HepG2 (cell line): ENCODE measurements around the gene TAS2R38. TPM values are rescaled to one million over a fixed set of nuclear protein-coding genes. Genes with fewer than 3 reads are reported as not detected.

ENCODE experiments used
- ATAC-seq: fragments of 200-7000 bp; cut with Tn5 transposase; 3 replicates; pipeline ENCODE4 v1.9.1; 2020; ENCODE audit warnings: mild to moderate bottlenecking, moderate library complexity
- BruUV-seq: library from RNA; stranded (reverse); fragments of 400-500 nt; replicated peaks from 2 replicates; lab custom pipeline; 2021; lab: Mats Ljungman, UMichigan
- CTCF ChIA-PET: fragments of 300-600 bp; formaldehyde crosslinking; extraction: SDS; loops from one replicate; lab custom pipeline; 2021; ENCODE audit warnings: low total read pairs, inconsistent platforms, low intra/inter-chr PET ratio; lab: Yijun Ruan, JAX
- POLR2A ChIA-PET: fragments of 350-600 bp; sonication (Branson Sonifier 250); formaldehyde crosslinking; loops from one replicate; lab custom pipeline; 2020; ENCODE audit warnings: antibody characterized with exemption, inconsistent platforms; lab: Yijun Ruan, JAX
- DNase-seq: peaks from one replicate; pipeline ENCODE4 v3.0.0-alpha.2; 2015; ENCODE audit warnings: low spot score
- FAIRE-seq: peaks from 3 replicates; lab custom pipeline; 2011; peaks lifted over from hg19 to GRCh38; lab: Jason Lieb, UNC
- H2AFZ ChIP-seq: one replicate; pipeline ENCODE4 v1.6.1; 2011; ENCODE audit warnings: low read length, inconsistent platforms
- H3K27ac ChIP-seq: fragments of 300-600 bp; 3 replicates; pipeline ENCODE4 v1.8.0; 2011; ENCODE audit warnings: mixed run types, mild to moderate bottlenecking, mixed read lengths, low read length, inconsistent platforms; ENCODE audit not compliant: insufficient read depth; ENCODE audit errors: extremely low read length
- H3K27me3 ChIP-seq, 2 experiments: fragments of 200-600 bp in 1 of 2; 2 replicates in 1 of 2; 3 replicates in 1 of 2; pipeline versions ENCODE4 v1.6.0 to v1.8.0; 2011; ENCODE audit warnings: low read length in 2 of 2, mild to moderate bottlenecking in 2 of 2, moderate library complexity in 2 of 2, inconsistent platforms in 1 of 2; ENCODE audit not compliant: insufficient read depth in 2 of 2, control insufficient read depth in 1 of 2
- H3K36me3 ChIP-seq, 2 experiments: fragments of 200-600 bp in 1 of 2; replicated peaks in 1 of 2; 2 replicates in 1 of 2; 3 replicates in 1 of 2; pipeline versions ENCODE4 v1.5.1 to v1.8.0; 2011; ENCODE audit warnings: low read length in 2 of 2, inconsistent platforms in 1 of 2; ENCODE audit not compliant: insufficient read depth in 2 of 2, control insufficient read depth in 1 of 2
- H3K4me1 ChIP-seq: 2 replicates; pipeline ENCODE4 v1.5.1; 2012; ENCODE audit warnings: low read length, inconsistent platforms; ENCODE audit not compliant: insufficient read depth
- H3K4me2 ChIP-seq: 2 replicates; pipeline ENCODE4 v1.6.0; 2011; ENCODE audit warnings: low read depth, low read length, inconsistent platforms
- H3K4me3 ChIP-seq, 3 experiments: fragments of 200-600 bp in 1 of 3; sonication (generic), shearing (Covaris generic) in 1 of 3; replicated peaks in 1 of 3; 2 replicates each; pipeline ENCODE4 v1.5.1; 2011 to 2016; ENCODE audit warnings: low read length in 3 of 3, inconsistent platforms in 2 of 3, low read depth in 2 of 3, mild to moderate bottlenecking in 2 of 3, control low read depth in 1 of 3, mixed read lengths in 1 of 3; ENCODE audit not compliant: insufficient read depth in 1 of 3
- H3K79me2 ChIP-seq: one replicate; pipeline ENCODE4 v1.6.1; 2011; ENCODE audit warnings: low read length, inconsistent platforms; ENCODE audit not compliant: insufficient read depth
- H3K9ac ChIP-seq: 2 replicates; pipeline ENCODE4 v1.6.0; 2011; ENCODE audit warnings: mild to moderate bottlenecking, low read depth, low read length, inconsistent platforms; ENCODE audit not compliant: insufficient read depth
- H3K9me3 ChIP-seq: 2 replicates; pipeline ENCODE4 v1.5.1; 2012; ENCODE audit warnings: mild to moderate bottlenecking, low read length
- H4K20me1 ChIP-seq: 2 replicates; pipeline ENCODE4 v1.6.0; 2011; ENCODE audit warnings: inconsistent platforms, mild to moderate bottlenecking, low read length, moderate library complexity; ENCODE audit not compliant: insufficient read depth
- FOSL2 ChIP-seq: sonication (generic); formaldehyde crosslinking; IDR thresholded peaks from 2 replicates; pipeline ENCODE4 v1.4.0; 2020; ENCODE audit warnings: missing genetic modification reagents
- FOXO1 ChIP-seq: sonication (generic); formaldehyde crosslinking; IDR thresholded peaks from 2 replicates; pipeline ENCODE4 v1.4.0; 2020; ENCODE audit warnings: missing genetic modification reagents
- GMEB1 ChIP-seq: sonication (generic); formaldehyde crosslinking; IDR thresholded peaks from 2 replicates; pipeline ENCODE4 v1.5.1; 2020; ENCODE audit warnings: missing genetic modification reagents, mild to moderate bottlenecking, borderline replicate concordance
- HMGXB3 ChIP-seq: sonication (generic); formaldehyde crosslinking; IDR thresholded peaks from 2 replicates; pipeline ENCODE4 v1.4.0; 2020; ENCODE audit warnings: missing genetic modification reagents, borderline replicate concordance
- SMC3 ChIP-seq: IDR thresholded peaks from 2 replicates; pipeline ENCODE4 v1.6.1; 2011; ENCODE audit warnings: low read length, improper control_type of control experiment
- ZNF33B ChIP-seq: sonication (generic); formaldehyde crosslinking; IDR thresholded peaks from 2 replicates; pipeline ENCODE4 v1.5.1; 2020; ENCODE audit warnings: mild to moderate bottlenecking, missing genetic modification reagents
- WGBS: methylation state at CpG from one replicate; pipeline ENCODE4 v1.1.6; 2017; ENCODE audit warnings: low lambda C conversion rate; 5-methylcytosine and 5-hydroxymethylcytosine counted together
- in situ Hi-C: cut with HindIII; loops from 2 replicates; pipeline ENCODE4 v1.10.0; 2017; ENCODE audit warnings: low pct_unique_long_range_greater_than_20kb; ENCODE audit not compliant: extremely low pct_ligation_motif_present
- intact Hi-C: fragments of 100-400 bp; cut with micrococcal nuclease; formaldehyde crosslinking; loops from one replicate; pipeline ENCODE4 v1.10.0; 2022; ENCODE audit not compliant: unreplicated experiment
- polyA plus RNA-seq, 8 experiments: library from polyadenylated mRNA; depleted of rRNA in 3 of 8; stranded (reverse) in 7 of 8; unstranded in 1 of 8; fragments of >200 nt; fragmentation: Illumina TruSeq in 4 of 8; extraction: Trizol in 4 of 8; gene quantifications; 2 replicates each; pipeline versions ENCODE4 v1.2.1 to v1.2.3, GENCODE V29; 2011 to 2016; ENCODE audit warnings: low read depth in 4 of 8, missing spikeins in 1 of 8, mixed read lengths in 1 of 8; ENCODE audit not compliant: insufficient read depth in 1 of 8
- total RNA-seq, 5 experiments: library from RNA; depleted of rRNA; stranded (reverse); fragments of >200 nt; fragmentation: Illumina TruSeq; extraction: Trizol; gene quantifications; 2 replicates each; pipeline ENCODE4 v1.2.3, GENCODE V29; 2016; ENCODE audit warnings: low read depth in 1 of 5

The TAS2R38 gene
- total and polyA plus RNA-seq, 2 of the 13 experiments (the other 11 are each of a cell fraction or from before 2014, with no cell fraction given) = not detected

GRCh38 chr7:142002179-142002578 is 28.6 kb upstream of the TAS2R38 start (continued):
- TF ChIP-seq HMGXB3 (CRISPR knock-in tag) (no peak), GMEB1 (CRISPR knock-in tag) (no peak)
- TF ChIP-seq, all 625 proteins: peak for 0

- POLR2A ChIA-PET = no interaction called here
- H3K27ac ChIP-seq = no peak overlapping the region
- TF ChIP-seq SMC3 (no peak), FOSL2 (CRISPR knock-in tag) (peak; percentile 43), ZNF33B (CRISPR knock-in tag) (no peak), FOXO1 (CRISPR knock-in tag) (no peak)
- TF ChIP-seq, all 625 proteins: peak for 1
- in situ Hi-C loops (no loop called here), intact Hi-C loops (no loop called here)
- no peaks in the 10 kb centered on the region for H3K9me3 ChIP-seq
- no peak for DNase-seq
- ATAC-seq = no peak
- no peaks in the 10 kb centered on the region for H3K36me3 ChIP-seq
- H3K9ac ChIP-seq = no peak overlapping the region
- CTCF ChIA-PET = no interaction called here
- FAIRE-seq = no peak
- H2AFZ ChIP-seq = no peak overlapping the region
- no peaks in the 10 kb centered on the region for H3K79me2 ChIP-seq
- H3K4me3 ChIP-seq = no peak overlapping the region
- no peaks in the 10 kb centered on the region for H3K27me3 ChIP-seq
- no TSS peak for BruUV-seq
- WGBS = 17% methylated on average over 4 of the region's 4 CpGs
- no peaks in the 10 kb centered on the region for H4K20me1 ChIP-seq
- no peaks in the 10 kb centered on the region for H3K4me1 ChIP-seq
- H3K4me2 ChIP-seq = no peak overlapping the region
Measured at GRCh38 chr7:142001163-142001874, 27.7 kb upstream of the TAS2R38 start.
